Measurements from ENCODE around the gene UTP18.
"Not testable (repeated sequence)": the region's sequence is repeated elsewhere in the genome, so short reads cannot be mapped to it uniquely, and the experiment has no call there.

UTP18 gene

DNA sequence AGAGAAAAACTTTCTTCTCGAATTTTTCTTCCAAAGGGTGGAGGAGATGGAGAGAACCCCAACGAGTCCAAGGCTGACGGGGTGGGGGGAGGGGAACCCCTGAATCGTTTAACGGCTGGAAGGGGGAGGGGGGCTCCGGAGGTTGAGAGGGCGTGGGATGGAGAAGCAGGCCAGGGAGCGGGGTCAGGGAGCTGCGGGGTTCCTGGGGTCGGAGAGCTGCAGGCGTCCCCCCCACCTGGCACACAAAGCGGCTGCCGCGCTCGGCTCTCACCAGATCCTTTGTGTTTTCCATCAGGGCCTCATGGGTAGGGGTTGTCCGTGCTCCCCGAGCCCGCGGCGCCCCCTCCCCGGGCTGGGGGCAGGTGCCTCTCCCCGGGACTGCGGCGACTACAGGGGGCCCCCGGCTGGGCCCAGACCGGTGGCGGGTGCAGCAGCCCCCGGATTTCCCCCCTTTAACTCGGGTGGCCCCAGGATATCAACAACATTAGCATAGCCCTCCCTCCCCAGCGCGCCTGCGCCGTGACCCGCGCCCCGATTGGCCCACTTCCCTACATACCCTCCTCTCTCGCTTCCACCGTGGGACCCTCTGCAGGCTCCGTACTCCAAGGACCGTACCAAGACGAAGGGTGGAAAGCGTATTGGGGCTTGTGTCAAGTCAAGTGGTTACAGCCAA, 646 bp upstream of the UTP18 start, which contains the start of gene MBTD1:
Gene MBTD1 (minus strand): TSS at position 486 of the 673 bp plus-strand sequence. CDS start 34,888 bp downstream, outside the sequence.
- H3K36me3 ChIP-seq (ENCODE audit: control insufficient read depth, insufficient read depth, low read length) = peaks cover 57% of the 10 kb centered on the region
- H3K27ac ChIP-seq (ENCODE audit: low read depth, low read length) = peak within 1 kb of the TSS; percentile 95
- H3K9me3 ChIP-seq (ENCODE audit: control insufficient read depth, insufficient read depth, low read length) = no peaks in the 10 kb centered on the region
- H3K4me1 ChIP-seq (ENCODE audit: control insufficient read depth, insufficient read depth, low read length) = peaks cover 16% of the 10 kb centered on the region; the same call in 1 of the 2 replicates
- no peaks in the 10 kb centered on the region for H3K27me3 ChIP-seq (ENCODE audit: control insufficient read depth, insufficient read depth, low read length)
- peak within 1 kb of the TSS; percentile 90 for H3K4me3 ChIP-seq (ENCODE audit: low read depth, low read length)
- H3K9ac ChIP-seq (ENCODE audit: low read depth, low read length) = peak within 1 kb of the TSS; percentile 96

DNA sequence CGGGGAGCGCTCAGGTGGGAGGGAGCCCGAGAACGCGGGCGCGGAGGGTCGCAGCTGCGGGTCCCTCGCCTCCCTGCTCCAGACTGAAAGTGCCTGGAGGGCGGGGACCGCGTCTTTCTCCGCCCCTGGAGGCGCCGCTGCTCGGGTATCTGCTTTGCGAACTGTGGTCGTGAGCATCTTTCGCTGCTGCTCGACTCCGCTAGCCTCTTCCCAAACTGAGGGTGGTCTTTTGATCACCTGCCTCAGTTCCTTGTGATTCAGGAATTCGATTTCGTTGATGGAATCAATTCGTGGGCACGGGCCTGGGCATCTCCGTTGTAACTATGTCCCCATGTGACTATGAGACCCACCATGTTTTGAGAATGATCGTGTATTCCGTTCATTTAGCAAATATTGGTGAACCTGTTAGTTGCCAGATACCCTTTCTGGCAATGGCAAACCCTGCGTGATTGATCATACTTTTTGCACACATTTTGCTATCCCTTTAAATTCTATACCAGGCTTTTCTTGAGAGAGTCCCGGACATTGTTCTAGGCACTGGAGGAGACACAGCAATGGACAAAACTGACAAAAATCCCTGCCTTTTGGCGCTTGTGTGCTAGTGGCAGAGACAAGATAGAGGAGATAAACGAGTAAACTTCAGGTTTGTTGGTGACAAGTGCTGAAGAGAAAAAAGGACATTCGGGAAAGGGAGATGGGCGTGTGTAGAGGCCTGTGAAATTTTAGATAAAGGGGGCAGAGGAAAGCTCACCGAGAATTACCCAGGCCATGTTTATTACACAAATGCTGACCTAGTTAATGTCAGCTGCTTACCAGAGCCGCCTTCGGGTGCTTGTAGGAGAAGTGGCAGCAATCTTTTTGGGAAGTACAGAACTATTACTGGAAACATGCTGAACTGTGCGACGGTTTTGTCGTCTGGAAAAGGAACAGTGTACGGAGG, 948 bp downstream of the UTP18 start:
- H3K27ac ChIP-seq (ENCODE audit: low read depth, low read length) = peak overlapping the region; percentile 95
- H3K4me3 ChIP-seq (ENCODE audit: low read depth, low read length) = peak overlapping the region; percentile 90
- H3K27me3 ChIP-seq (ENCODE audit: control insufficient read depth, insufficient read depth, low read length) = no peaks in the 10 kb centered on the region
- peak overlapping the region; percentile 96 for H3K9ac ChIP-seq (ENCODE audit: low read depth, low read length)
- peaks cover 16% of the 10 kb centered on the region; the same call in 1 of the 2 replicates for H3K4me1 ChIP-seq (ENCODE audit: control insufficient read depth, insufficient read depth, low read length)
- H3K9me3 ChIP-seq (ENCODE audit: control insufficient read depth, insufficient read depth, low read length) = no peaks in the 10 kb centered on the region
- H3K36me3 ChIP-seq (ENCODE audit: control insufficient read depth, insufficient read depth, low read length) = peaks cover 61% of the 10 kb centered on the region

DNA sequence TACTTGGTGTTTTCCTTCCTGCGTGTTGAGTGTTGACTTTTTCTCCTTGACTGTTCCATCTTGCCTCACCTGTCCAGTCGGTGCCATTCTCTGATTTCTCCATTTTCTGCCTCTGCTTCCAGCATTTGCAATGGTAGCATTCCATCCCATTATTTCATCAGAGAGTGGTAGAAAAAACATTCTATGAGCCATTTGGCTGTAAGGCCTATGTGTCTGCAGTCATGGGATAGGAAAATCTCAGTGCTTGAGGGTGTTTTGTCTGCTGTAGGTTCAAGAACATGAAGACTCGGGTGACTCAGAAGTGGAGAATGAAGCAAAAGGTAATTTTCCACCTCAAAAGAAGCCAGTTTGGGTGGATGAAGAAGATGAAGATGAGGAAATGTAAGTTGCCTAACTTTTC, 2.7 kb downstream of the UTP18 start:
- Histone ChIP-seq H3K9ac (ENCODE audit: low read depth, low read length) (no peak overlapping the region), H3K4me1 (ENCODE audit: control insufficient read depth, insufficient read depth, low read length) (peaks cover 14% of the 10 kb centered on the region; the same call in 1 of the 2 replicates), H3K9me3 (ENCODE audit: control insufficient read depth, insufficient read depth, low read length) (no peaks in the 10 kb centered on the region), H3K4me3 (ENCODE audit: low read depth, low read length) (no peak overlapping the region), H3K27me3 (ENCODE audit: control insufficient read depth, insufficient read depth, low read length) (no peaks in the 10 kb centered on the region), H3K36me3 (ENCODE audit: control insufficient read depth, insufficient read depth, low read length) (peaks cover 62% of the 10 kb centered on the region), H3K27ac (ENCODE audit: low read depth, low read length) (no peak overlapping the region)

DNA sequence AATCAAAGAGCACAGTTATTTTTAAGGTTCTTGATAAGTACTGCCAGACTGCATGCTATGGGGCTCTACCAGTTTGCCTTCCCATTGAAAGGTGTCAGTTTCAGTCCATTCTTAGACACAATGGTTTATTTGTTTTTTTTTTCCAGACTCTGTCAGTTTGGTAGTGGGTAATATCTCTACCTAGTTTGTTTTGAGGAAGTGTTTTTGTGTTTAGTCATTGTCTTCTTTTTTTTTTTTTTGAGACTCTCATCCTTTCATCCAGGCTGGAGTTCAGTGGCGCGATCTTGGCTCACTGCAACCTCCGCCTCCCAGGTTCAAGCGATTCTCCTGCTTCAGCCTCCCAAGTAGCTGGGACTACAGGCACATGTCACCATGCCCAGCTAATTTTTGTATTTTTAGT, 4.1 kb downstream of the UTP18 start:
- H3K4me3 ChIP-seq (ENCODE audit: low read depth, low read length); H3K9ac ChIP-seq (ENCODE audit: low read depth, low read length); H3K27ac ChIP-seq (ENCODE audit: low read depth, low read length); H3K9me3 ChIP-seq (ENCODE audit: control insufficient read depth, insufficient read depth, low read length); H3K27me3 ChIP-seq (ENCODE audit: control insufficient read depth, insufficient read depth, low read length); H3K4me1 ChIP-seq (ENCODE audit: control insufficient read depth, insufficient read depth, low read length): not testable (repeated sequence)
- peaks cover 73% of the 10 kb centered on the region for H3K36me3 ChIP-seq (ENCODE audit: control insufficient read depth, insufficient read depth, low read length)

DNA sequence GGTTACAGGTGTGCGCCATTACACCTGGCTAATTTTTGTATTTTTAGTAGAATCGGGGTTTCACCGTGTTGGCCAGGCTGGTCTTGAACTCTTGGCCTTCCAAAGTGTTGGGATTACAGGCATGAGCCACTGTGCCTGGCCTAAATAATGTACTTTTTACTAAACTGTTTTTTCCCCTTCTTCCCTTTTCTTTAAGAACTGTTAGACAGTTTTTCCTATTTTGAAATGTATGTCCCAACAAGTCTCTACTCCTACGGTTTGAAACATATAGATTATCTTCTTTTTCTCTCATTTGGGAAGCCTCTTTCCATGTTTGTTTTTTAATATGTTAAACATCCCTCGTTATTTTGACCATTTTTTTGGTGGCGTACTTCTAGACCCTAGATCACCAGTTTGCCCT, 9.6 kb downstream of the UTP18 start:
- Histone ChIP-seq H3K9me3 (ENCODE audit: control insufficient read depth, insufficient read depth, low read length) (no peaks in the 10 kb centered on the region), H3K36me3 (ENCODE audit: control insufficient read depth, insufficient read depth, low read length) (peaks cover 97% of the 10 kb centered on the region), H3K27ac (ENCODE audit: low read depth, low read length) (no peak overlapping the region), H3K27me3 (ENCODE audit: control insufficient read depth, insufficient read depth, low read length) (no peaks in the 10 kb centered on the region), H3K4me1 (ENCODE audit: control insufficient read depth, insufficient read depth, low read length) (no peaks in the 10 kb centered on the region), H3K4me3 (ENCODE audit: low read depth, low read length) (no peak overlapping the region), H3K9ac (ENCODE audit: low read depth, low read length) (no peak overlapping the region)

DNA sequence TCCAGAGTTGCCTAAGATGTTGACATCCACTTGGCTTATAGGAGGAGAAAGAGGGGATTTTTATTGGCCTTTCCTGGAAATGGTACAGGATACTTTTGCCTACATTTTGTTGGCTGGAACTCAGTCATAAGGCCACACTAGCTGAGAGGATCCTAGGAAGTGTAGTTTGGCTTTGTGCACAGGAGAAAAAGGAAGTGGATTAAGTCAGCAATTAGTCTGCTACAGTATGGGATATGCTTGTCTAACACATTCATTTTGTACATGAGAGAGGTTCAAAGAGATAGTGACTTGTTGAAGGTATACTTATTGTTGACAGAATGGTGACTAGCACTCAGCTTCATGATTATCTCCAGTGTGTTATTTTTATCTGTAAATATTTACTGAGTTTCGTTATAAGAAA, 10.3 kb downstream of the UTP18 start:
- Histone ChIP-seq H3K27ac (ENCODE audit: low read depth, low read length) (no peak overlapping the region), H3K9me3 (ENCODE audit: control insufficient read depth, insufficient read depth, low read length) (no peaks in the 10 kb centered on the region), H3K36me3 (ENCODE audit: control insufficient read depth, insufficient read depth, low read length) (peaks cover 97% of the 10 kb centered on the region)

DNA sequence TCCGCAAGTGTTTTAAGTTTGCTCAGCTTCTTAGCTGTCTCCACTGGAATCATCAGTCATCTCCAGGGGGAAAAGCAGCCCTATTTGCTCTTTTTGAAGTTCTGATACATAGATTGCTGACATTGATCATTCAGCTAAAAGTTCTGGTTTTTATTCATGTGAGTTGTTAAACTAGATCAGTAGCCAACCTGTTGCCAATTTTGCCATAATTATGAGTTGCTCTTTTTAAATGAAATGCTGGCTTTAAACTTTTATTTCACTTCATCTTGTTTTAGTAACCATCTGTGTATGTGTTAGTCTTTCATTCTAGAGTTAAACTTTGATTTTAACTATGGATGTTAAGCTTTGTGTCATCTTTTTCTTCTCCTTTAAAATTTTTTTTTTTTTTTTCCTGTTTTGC, 12.5 kb downstream of the UTP18 start:
- Histone ChIP-seq H3K9me3 (ENCODE audit: control insufficient read depth, insufficient read depth, low read length) (no peaks in the 10 kb centered on the region), H3K36me3 (ENCODE audit: control insufficient read depth, insufficient read depth, low read length) (peaks cover 97% of the 10 kb centered on the region), H3K9ac (ENCODE audit: low read depth, low read length) (no peak overlapping the region), H3K27ac (ENCODE audit: low read depth, low read length) (no peak overlapping the region), H3K27me3 (ENCODE audit: control insufficient read depth, insufficient read depth, low read length) (no peaks in the 10 kb centered on the region), H3K4me1 (ENCODE audit: control insufficient read depth, insufficient read depth, low read length) (no peaks in the 10 kb centered on the region), H3K4me3 (ENCODE audit: low read depth, low read length) (no peak overlapping the region)

More for the DNA sequence above, 10.3 kb downstream of the UTP18 start:
- Histone ChIP-seq H3K9ac (ENCODE audit: low read depth, low read length) (no peak overlapping the region), H3K4me1 (ENCODE audit: control insufficient read depth, insufficient read depth, low read length) (no peaks in the 10 kb centered on the region), H3K4me3 (ENCODE audit: low read depth, low read length) (no peak overlapping the region), H3K27me3 (ENCODE audit: control insufficient read depth, insufficient read depth, low read length) (no peaks in the 10 kb centered on the region)

DNA sequence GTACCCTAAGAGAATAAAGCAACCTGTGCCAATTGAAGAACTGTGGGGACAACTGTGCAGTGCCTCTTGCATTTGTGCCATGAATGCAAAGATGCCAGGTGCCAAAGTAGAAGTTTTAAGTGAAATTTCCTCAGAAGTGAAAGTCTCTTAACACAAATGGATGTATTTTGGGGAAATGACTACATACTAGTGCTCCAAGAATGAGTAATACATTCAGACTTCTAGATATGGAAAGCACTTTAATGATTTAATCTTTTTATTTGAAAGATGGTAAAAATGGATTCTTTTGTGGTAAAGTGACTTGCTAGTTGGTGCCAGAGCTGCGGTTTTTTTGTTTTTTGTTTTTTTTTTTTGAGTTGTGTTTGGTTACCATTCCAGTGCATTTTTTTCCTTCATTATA, 15.0 kb downstream of the UTP18 start:
- Histone ChIP-seq H3K27ac (ENCODE audit: low read depth, low read length) (no peak overlapping the region), H3K36me3 (ENCODE audit: control insufficient read depth, insufficient read depth, low read length) (peaks cover 97% of the 10 kb centered on the region), H3K27me3 (ENCODE audit: control insufficient read depth, insufficient read depth, low read length) (no peaks in the 10 kb centered on the region), H3K9me3 (ENCODE audit: control insufficient read depth, insufficient read depth, low read length) (no peaks in the 10 kb centered on the region), H3K9ac (ENCODE audit: low read depth, low read length) (no peak overlapping the region), H3K4me3 (ENCODE audit: low read depth, low read length) (no peak overlapping the region), H3K4me1 (ENCODE audit: control insufficient read depth, insufficient read depth, low read length) (no peaks in the 10 kb centered on the region)

DNA sequence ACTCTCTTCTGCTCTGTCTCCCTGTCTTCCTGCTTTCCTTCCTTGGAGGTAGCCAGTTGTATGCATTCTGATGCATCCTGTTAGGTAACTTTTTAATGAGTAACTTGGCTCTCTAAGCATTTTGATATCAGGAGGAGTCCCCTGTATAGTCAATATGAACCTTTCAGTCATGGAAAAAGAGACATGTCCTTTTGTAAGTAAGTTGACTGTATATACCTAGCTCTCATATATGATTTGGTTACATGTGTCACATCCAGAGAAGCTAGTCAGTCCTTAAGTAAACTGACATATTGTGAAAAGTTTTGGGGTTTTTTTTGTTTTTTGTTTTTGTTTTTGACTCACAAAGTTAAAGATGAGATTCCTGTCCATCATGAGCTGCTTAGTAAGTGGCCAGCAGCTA, 18.8 kb downstream of the UTP18 start:
- Histone ChIP-seq H3K36me3 (ENCODE audit: control insufficient read depth, insufficient read depth, low read length) (peaks cover 94% of the 10 kb centered on the region), H3K9me3 (ENCODE audit: control insufficient read depth, insufficient read depth, low read length) (no peaks in the 10 kb centered on the region), H3K27ac (ENCODE audit: low read depth, low read length) (no peak overlapping the region), H3K27me3 (ENCODE audit: control insufficient read depth, insufficient read depth, low read length) (no peaks in the 10 kb centered on the region), H3K9ac (ENCODE audit: low read depth, low read length) (no peak overlapping the region), H3K4me3 (ENCODE audit: low read depth, low read length) (no peak overlapping the region), H3K4me1 (ENCODE audit: control insufficient read depth, insufficient read depth, low read length) (no peaks in the 10 kb centered on the region)

DNA sequence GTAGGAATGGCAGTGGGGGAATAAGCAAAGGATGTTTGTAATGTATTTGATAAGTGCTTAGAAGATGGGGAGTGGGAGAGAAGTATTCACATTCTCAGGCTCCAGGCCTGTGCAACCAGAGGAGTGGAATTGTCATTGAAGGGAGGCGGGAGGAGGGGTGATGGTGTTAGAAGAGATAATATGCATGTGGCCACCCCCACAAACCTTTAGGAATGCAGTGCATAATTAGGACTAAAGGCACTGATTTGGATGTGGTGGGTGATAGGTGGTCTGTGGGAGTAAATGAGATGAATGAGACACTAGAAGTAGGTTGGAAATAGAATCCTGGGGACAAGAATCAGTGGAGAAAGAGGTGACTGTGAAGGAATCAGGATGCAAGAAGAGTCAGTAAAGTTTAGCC, 27.1 kb downstream of the UTP18 start:
- H3K36me3 ChIP-seq (ENCODE audit: control insufficient read depth, insufficient read depth, low read length) = peaks cover 90% of the 10 kb centered on the region
- H3K27ac ChIP-seq (ENCODE audit: low read depth, low read length) = no peak overlapping the region
- peaks cover 6% of the 10 kb centered on the region; the same call in 1 of the 2 replicates for H3K4me1 ChIP-seq (ENCODE audit: control insufficient read depth, insufficient read depth, low read length)
- no peak overlapping the region for H3K9ac ChIP-seq (ENCODE audit: low read depth, low read length)
- no peaks in the 10 kb centered on the region for H3K9me3 ChIP-seq (ENCODE audit: control insufficient read depth, insufficient read depth, low read length)
- H3K4me3 ChIP-seq (ENCODE audit: low read depth, low read length) = no peak overlapping the region
- no peaks in the 10 kb centered on the region for H3K27me3 ChIP-seq (ENCODE audit: control insufficient read depth, insufficient read depth, low read length)

DNA sequence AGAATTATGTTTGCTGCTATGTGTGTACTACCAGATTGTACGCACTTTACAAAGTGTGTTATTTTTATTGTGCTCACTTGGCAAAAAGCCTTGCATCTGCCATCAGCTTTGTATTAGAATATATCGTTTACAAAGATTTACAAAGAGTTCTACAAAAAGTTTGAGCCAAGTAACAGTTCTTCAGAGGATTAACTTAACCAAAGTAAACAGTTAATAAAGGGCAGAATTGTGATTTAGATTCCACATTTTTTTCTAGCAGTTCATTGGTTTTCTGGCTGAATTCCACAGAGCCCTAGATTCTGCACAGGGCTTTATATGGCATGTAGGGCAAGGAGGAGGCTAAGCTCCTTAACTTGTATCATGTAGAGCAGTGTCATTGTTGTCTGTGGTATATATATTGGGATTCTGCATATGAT, 29.4 kb downstream of the UTP18 start:
- H3K9ac ChIP-seq (ENCODE audit: low read depth, low read length) = no peak overlapping the region
- no peaks in the 10 kb centered on the region for H3K27me3 ChIP-seq (ENCODE audit: control insufficient read depth, insufficient read depth, low read length)
- peaks cover 90% of the 10 kb centered on the region for H3K36me3 ChIP-seq (ENCODE audit: control insufficient read depth, insufficient read depth, low read length)
- H3K4me1 ChIP-seq (ENCODE audit: control insufficient read depth, insufficient read depth, low read length) = peaks cover 6% of the 10 kb centered on the region; the same call in 1 of the 2 replicates
- no peak overlapping the region for H3K4me3 ChIP-seq (ENCODE audit: low read depth, low read length)
- no peak overlapping the region for H3K27ac ChIP-seq (ENCODE audit: low read depth, low read length)
- H3K9me3 ChIP-seq (ENCODE audit: control insufficient read depth, insufficient read depth, low read length) = no peaks in the 10 kb centered on the region

Measured in HUES48 (cell line).